GM19463 (cell line): Measurements from ENCODE around the gene XIST.
"Not testable (repeated sequence)": the region's sequence is repeated elsewhere in the genome, so short reads cannot be mapped to it uniquely, and the experiment has no call there.

Source experiments
- ATAC-seq: cut with Tn5 transposase; IDR thresholded peaks from one replicate; pipeline ENCODE4 v1.9.1; 2021; ENCODE audit warnings: mild to moderate bottlenecking, moderate library complexity; ENCODE audit not compliant: unreplicated experiment

Gene XIST

GRCh38 chrX:73817393-73818199 lies 34.9 kb downstream of the XIST start:
- ATAC-seq: no peak

DNA sequence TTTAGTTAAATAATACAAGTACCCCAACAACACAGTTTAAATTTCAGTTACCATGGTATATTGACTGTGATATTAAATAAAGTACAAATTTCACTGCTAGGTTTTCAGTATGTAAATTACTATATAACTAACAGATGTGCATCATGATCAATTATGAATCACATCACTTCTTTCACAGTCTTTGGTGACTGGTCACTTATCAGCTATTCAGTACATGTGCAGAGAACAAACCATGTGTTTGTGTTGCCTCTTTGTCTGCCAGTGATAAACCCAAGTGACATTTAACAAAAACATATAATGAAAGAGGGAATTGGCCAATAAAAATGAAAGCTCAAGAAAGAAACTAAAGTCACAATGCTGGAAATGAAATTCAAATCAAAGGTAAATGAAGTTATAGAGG lies 40.3 kb downstream of the XIST start:
- ATAC-seq: no peak

- not testable (repeated sequence) for ATAC-seq
Observed at GRCh38 chrX:73804109-73804508, 48.4 kb downstream of the XIST start.

GRCh38 chrX:73799888-73800287 lies 52.6 kb downstream of the XIST start:
- no peak for ATAC-seq

- ATAC-seq: not testable (repeated sequence)
Observed at GRCh38 chrX:73792511-73792910, 60.0 kb downstream of the XIST start.

DNA sequence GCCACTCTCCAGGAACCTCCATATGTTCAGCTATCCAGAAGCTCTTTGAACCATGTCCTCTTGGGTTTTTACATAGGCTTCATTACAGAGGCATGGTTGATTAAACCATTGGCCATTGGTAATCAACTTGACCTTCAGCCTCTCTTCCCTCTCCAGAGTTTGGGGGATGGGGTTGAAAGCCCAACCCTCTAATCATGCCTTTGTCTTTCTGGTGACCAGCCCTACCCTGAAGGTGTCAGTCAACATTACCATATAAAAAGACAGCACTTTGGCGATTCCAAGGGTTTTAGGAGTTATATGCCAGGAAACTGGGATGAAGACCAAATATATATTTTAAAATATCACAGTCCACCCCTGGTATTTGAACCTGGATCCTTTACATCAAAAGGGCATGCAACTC lies 67.0 kb downstream of the XIST start:
- no peak for ATAC-seq
